Measurements from ENCODE around the gene SLC5A5.

Gene SLC5A5

DNA sequence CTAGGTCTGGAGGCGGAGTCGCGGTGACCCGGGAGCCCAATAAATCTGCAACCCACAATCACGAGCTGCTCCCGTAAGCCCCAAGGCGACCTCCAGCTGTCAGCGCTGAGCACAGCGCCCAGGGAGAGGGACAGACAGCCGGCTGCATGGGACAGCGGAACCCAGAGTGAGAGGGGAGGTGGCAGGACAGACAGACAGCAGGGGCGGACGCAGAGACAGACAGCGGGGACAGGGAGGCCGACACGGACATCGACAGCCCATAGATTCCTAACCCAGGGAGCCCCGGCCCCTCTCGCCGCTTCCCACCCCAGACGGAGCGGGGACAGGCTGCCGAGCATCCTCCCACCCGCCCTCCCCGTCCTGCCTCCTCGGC, at the start of gene SLC5A5:
Gene SLC5A5, plus strand, starts transcription at position 68 of the 373 bp plus-strand sequence. CDS start 375 bp downstream, outside the sequence.
- DNase-seq (ENCODE audit: low read depth), result no peak
- TF ChIP-seq CTCF (conservative IDR thresholded peaks at IDR 0.05; ENCODE audit: low read depth, low read length), result no peak
- H3K4me3 ChIP-seq (ENCODE audit: low read depth, low read length), result no peak within 1 kb of the TSS

DNA sequence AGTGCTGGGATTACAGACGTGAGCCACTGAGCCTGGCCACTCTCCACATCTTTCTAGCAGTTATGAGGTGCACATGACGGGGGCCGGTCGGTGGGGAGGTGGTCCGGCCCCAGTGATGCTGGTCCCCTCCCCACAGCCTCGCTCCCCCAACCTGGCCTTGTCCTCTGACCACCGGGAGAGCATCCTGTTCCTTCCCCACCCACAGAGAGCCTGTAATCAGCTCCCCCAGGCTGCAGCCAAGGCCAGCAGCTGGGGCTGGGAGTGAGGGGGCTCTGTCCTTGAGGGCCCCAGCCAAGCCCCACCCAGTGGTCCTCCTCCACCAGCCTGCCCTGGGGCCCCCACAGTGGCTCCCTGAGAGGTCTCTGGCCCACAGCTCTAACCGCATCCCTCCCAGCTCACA, 47.4 kb upstream of the SLC5A5 start:
- TF ChIP-seq CTCF (conservative IDR thresholded peaks at IDR 0.05; ENCODE audit: low read depth, low read length), result no peak
- no peak overlapping the region for H3K4me3 ChIP-seq (ENCODE audit: low read depth, low read length)
- no peak for DNase-seq (ENCODE audit: low read depth)

GRCh38 chr19:17826508-17827056, 45.2 kb upstream of the SLC5A5 start:
- no peak for TF ChIP-seq CTCF (conservative IDR thresholded peaks at IDR 0.05; ENCODE audit: low read depth, low read length)
- H3K4me3 ChIP-seq (ENCODE audit: low read depth, low read length), result no peak overlapping the region
- no peak for DNase-seq (ENCODE audit: low read depth)

GRCh38 chr19:17829855-17830566, 41.7 kb upstream of the SLC5A5 start:
- peak overlapping the region; percentile 31 for H3K4me3 ChIP-seq (ENCODE audit: low read depth, low read length)
- TF ChIP-seq CTCF (conservative IDR thresholded peaks at IDR 0.05; ENCODE audit: low read depth, low read length), result no peak
- peak; percentile 33 for DNase-seq (ENCODE audit: low read depth)

GRCh38 chr19:17830567-17831418, 41.0 kb upstream of the SLC5A5 start:
- DNase-seq (ENCODE audit: low read depth), result peak; percentile 84
- H3K4me3 ChIP-seq (ENCODE audit: low read depth, low read length), result peak overlapping the region; percentile 31
- no peak for TF ChIP-seq CTCF (conservative IDR thresholded peaks at IDR 0.05; ENCODE audit: low read depth, low read length)

DNA sequence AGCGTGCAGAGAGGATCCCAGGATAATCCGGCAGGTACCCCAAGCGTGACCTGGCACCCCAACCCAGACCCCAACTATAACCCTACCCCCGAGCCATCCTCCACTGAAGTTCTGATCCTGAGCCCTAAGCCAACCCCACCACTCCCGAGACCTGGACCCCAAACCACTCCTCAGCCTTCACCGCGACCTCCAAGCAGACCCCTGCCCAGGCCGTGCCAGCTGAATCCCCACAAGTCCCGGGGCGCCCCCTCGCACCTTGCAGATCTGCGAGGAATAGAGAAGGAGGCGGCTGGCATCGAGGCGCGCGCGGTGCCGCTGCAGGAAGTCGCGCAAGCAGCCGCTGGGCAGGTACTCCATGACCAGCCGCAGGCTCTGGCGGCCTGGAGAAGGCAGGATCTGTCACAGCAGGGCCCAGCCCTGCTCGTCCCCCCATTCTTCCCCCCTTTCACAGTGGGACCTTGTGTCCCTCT, 40.3 kb upstream of the SLC5A5 start:
- DNase-seq (ENCODE audit: low read depth), result no peak
- no peak overlapping the region for H3K4me3 ChIP-seq (ENCODE audit: low read depth, low read length)
- no peak for TF ChIP-seq CTCF (conservative IDR thresholded peaks at IDR 0.05; ENCODE audit: low read depth, low read length)

Data from choroid plexus epithelial cell (primary cell).